HepG2 (cell line): Measurements from ENCODE around the gene NES.

Experiments
- EED ChIP-seq: sonication (generic); formaldehyde crosslinking; IDR thresholded peaks from 2 replicates; pipeline ENCODE4 v1.5.0; 2020; ENCODE audit warnings: mild to moderate bottlenecking, missing genetic modification reagents
- TF ChIP-seq, protein P1 (sequence below): IDR thresholded peaks from 2 replicates; pipeline ENCODE4 v1.6.1; 2016; ENCODE audit warnings: missing compliant biosample characterization, missing genetic modification reagents, borderline replicate concordance

DNA sequence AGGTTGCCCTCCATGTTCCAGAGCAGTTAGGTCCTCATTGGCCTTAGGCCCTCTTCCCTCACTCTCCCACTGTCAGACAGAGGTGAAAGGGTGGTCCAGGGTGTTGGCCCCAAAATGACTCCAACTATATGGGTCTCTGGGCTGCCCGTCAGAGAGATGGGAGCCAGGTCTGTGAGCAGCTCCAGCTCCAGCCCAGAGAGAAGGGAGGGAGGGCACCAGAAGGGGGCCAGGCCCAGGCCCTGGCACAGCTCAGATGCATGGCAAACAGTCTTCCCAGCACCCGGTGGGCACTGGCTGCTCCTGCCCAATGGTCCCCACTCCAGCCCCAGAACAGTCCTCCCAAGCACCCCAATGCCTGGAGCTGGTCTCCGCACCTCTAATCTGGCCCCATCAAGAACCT lies 33.1 kb downstream of the NES start:
- no peak for TF ChIP-seq EED (CRISPR knock-in tag)
- TF ChIP-seq, protein P1, sequence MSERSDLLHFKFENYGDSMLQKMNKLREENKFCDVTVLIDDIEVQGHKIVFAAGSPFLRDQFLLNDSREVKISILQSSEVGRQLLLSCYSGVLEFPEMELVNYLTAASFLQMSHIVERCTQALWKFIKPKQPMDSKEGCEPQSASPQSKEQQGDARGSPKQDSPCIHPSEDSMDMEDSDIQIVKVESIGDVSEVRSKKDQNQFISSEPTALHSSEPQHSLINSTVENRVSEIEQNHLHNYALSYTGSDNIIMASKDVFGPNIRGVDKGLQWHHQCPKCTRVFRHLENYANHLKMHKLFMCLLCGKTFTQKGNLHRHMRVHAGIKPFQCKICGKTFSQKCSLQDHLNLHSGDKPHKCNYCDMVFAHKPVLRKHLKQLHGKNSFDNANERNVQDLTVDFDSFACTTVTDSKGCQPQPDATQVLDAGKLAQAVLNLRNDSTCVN (CRISPR knock-in tag), result no peak
